Ovary (tissue), 3 donors: ENCODE data around the gene GAP43.

ENCODE experiments used
- POLR2A ChIP-seq: fragments of 450-650 bp; IDR thresholded peaks from one replicate; pipeline ENCODE4 v1.6.1; 2017; ENCODE audit warnings: antibody characterized with exemption, mild to moderate bottlenecking, moderate library complexity
- TF ChIP-seq, protein P1 (sequence below), 3 donors: fragments of 450-650 bp in 2 of 3; fragments of 200-600 bp in 1 of 3; IDR thresholded peaks; one replicate each; pipeline versions ENCODE4 v1.5.1 to v1.8.0; 2016 to 2022; ENCODE audit warnings: antibody characterized with exemption in 3 of 3, mild to moderate bottlenecking in 1 of 3
- donor health status: DM: no; HTN: no; CAD: no.

DNA sequence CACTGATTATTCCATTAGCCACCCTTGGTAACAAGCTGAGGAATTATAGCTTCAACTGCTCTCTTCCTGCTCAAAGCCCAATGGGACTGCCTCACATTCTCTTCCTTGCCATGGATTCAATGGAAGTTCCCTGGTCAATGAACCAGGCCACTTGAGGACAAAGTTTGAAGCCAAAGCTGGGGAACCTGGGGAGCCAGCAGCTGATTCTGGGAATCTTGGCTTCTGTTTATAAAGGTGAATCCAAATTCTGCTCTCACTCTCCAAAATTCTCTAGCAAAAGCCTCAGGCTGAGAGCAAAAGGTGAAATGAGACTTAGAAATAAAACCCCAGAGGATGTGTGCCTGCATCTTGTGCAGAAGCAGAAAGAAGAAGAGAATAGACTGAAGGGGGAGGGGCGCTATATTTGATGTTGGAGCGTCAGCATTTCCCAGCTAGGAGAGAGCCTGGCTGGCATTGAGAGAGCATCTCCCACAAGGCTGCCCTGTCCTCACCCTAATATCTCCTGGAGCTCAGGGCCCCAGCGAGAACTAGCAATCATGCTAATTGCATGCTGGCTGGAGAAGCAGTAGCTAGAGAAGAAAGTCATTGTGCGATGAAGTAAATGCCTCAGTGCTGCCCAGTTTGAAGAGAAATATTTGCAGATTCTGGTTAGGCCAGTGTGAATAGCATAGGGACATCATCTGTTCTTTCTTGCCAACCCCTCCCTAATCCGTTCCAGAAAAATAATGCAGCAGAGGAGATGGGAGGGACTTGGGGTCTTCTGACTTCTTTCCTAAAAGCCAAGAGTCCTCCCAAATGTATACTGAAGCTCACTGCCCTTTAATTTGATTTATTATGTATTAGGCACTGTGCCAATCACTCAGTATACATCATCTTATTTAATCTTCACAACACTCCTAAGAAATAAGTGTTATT, 34.9 kb upstream of the GAP43 start:
- TF ChIP-seq, protein P1, sequence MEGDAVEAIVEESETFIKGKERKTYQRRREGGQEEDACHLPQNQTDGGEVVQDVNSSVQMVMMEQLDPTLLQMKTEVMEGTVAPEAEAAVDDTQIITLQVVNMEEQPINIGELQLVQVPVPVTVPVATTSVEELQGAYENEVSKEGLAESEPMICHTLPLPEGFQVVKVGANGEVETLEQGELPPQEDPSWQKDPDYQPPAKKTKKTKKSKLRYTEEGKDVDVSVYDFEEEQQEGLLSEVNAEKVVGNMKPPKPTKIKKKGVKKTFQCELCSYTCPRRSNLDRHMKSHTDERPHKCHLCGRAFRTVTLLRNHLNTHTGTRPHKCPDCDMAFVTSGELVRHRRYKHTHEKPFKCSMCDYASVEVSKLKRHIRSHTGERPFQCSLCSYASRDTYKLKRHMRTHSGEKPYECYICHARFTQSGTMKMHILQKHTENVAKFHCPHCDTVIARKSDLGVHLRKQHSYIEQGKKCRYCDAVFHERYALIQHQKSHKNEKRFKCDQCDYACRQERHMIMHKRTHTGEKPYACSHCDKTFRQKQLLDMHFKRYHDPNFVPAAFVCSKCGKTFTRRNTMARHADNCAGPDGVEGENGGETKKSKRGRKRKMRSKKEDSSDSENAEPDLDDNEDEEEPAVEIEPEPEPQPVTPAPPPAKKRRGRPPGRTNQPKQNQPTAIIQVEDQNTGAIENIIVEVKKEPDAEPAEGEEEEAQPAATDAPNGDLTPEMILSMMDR (IDR thresholded peaks at IDR 0.05), result no peak
- TF ChIP-seq POLR2A, result no peak
